ENCODE measurements around the gene BAZ1A. TPM values are rescaled to one million over a fixed set of nuclear protein-coding genes. Genes with fewer than 3 reads are reported as not detected.

Gene BAZ1A
- total RNA-seq, 1 experiment from 2014 or later, result 28.2 TPM

DNA sequence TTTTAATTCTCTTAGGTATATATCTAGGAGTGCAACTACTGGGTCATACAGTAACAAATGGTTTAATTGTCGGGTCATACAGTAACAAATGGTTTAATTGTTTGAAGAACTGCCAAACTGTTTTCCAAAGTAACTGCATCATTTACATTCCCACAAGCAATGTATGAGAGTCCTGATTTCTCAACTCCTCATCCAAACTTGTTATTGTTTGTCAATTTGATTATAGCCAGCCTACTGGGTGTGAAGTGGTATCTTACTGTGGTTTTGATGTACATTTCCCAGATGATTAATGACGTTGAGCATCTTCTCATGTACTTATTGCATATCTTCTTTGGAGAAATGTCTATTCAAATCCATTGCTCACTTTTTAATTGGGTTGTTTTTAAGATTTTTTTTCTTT is 93.1 kb downstream of the BAZ1A start:
- H3K27me3 Mint-ChIP-seq (ENCODE audit: low read depth), result no peaks in the 10 kb centered on the region

GRCh38 chr14:34781242-34781641 is 93.9 kb downstream of the BAZ1A start:
- ChIA-PET CTCF (no interaction called here), POLR2A (no interaction called here)
- H3K27ac Mint-ChIP-seq, result no peak overlapping the region
- H3K4me3 Mint-ChIP-seq, result no peak overlapping the region
- no peaks in the 10 kb centered on the region for H3K27me3 Mint-ChIP-seq (ENCODE audit: low read depth)
- H3K36me3 Mint-ChIP-seq, result peaks cover 33% of the 10 kb centered on the region
- ATAC-seq, result no peak
- H3K9me3 Mint-ChIP-seq, result no peaks in the 10 kb centered on the region
- no peaks in the 10 kb centered on the region for H3K4me1 Mint-ChIP-seq
- DNase-seq (ENCODE audit: low spot score), result no peak
- no peak for TF ChIP-seq OVOL2 (CRISPR knock-in tag; IDR thresholded peaks at IDR 0.05; ENCODE audit: borderline replicate concordance)
- TF ChIP-seq JAZF1 (CRISPR knock-in tag; IDR thresholded peaks at IDR 0.05), result no peak
- TF ChIP-seq, protein P1, sequence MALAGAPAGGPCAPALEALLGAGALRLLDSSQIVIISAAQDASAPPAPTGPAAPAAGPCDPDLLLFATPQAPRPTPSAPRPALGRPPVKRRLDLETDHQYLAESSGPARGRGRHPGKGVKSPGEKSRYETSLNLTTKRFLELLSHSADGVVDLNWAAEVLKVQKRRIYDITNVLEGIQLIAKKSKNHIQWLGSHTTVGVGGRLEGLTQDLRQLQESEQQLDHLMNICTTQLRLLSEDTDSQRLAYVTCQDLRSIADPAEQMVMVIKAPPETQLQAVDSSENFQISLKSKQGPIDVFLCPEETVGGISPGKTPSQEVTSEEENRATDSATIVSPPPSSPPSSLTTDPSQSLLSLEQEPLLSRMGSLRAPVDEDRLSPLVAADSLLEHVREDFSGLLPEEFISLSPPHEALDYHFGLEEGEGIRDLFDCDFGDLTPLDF (CRISPR knock-in tag; IDR thresholded peaks at IDR 0.05), result no peak
- TF ChIP-seq ZNF396 (CRISPR knock-in tag; IDR thresholded peaks at IDR 0.05; ENCODE audit: borderline replicate concordance), result no peak
- TF ChIP-seq, protein P2, sequence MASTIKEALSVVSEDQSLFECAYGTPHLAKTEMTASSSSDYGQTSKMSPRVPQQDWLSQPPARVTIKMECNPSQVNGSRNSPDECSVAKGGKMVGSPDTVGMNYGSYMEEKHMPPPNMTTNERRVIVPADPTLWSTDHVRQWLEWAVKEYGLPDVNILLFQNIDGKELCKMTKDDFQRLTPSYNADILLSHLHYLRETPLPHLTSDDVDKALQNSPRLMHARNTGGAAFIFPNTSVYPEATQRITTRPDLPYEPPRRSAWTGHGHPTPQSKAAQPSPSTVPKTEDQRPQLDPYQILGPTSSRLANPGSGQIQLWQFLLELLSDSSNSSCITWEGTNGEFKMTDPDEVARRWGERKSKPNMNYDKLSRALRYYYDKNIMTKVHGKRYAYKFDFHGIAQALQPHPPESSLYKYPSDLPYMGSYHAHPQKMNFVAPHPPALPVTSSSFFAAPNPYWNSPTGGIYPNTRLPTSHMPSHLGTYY (CRISPR knock-in tag; IDR thresholded peaks at IDR 0.05), result no peak
- TF ChIP-seq TP53 (CRISPR knock-in tag; IDR thresholded peaks at IDR 0.05), result no peak
- no peak for TF ChIP-seq ZNF232 (CRISPR knock-in tag; IDR thresholded peaks at IDR 0.05)
- TF ChIP-seq, protein P3, sequence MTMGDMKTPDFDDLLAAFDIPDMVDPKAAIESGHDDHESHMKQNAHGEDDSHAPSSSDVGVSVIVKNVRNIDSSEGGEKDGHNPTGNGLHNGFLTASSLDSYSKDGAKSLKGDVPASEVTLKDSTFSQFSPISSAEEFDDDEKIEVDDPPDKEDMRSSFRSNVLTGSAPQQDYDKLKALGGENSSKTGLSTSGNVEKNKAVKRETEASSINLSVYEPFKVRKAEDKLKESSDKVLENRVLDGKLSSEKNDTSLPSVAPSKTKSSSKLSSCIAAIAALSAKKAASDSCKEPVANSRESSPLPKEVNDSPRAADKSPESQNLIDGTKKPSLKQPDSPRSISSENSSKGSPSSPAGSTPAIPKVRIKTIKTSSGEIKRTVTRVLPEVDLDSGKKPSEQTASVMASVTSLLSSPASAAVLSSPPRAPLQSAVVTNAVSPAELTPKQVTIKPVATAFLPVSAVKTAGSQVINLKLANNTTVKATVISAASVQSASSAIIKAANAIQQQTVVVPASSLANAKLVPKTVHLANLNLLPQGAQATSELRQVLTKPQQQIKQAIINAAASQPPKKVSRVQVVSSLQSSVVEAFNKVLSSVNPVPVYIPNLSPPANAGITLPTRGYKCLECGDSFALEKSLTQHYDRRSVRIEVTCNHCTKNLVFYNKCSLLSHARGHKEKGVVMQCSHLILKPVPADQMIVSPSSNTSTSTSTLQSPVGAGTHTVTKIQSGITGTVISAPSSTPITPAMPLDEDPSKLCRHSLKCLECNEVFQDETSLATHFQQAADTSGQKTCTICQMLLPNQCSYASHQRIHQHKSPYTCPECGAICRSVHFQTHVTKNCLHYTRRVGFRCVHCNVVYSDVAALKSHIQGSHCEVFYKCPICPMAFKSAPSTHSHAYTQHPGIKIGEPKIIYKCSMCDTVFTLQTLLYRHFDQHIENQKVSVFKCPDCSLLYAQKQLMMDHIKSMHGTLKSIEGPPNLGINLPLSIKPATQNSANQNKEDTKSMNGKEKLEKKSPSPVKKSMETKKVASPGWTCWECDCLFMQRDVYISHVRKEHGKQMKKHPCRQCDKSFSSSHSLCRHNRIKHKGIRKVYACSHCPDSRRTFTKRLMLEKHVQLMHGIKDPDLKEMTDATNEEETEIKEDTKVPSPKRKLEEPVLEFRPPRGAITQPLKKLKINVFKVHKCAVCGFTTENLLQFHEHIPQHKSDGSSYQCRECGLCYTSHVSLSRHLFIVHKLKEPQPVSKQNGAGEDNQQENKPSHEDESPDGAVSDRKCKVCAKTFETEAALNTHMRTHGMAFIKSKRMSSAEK (CRISPR knock-in tag; IDR thresholded peaks at IDR 0.05; ENCODE audit: borderline replicate concordance), result no peak
- TF ChIP-seq CREM (CRISPR knock-in tag; IDR thresholded peaks at IDR 0.05), result no peak
- no peak for TF ChIP-seq ZNF138 (CRISPR knock-in tag; conservative IDR thresholded peaks at IDR 0.05)
- TF ChIP-seq ZNF317 (CRISPR knock-in tag; IDR thresholded peaks at IDR 0.05; ENCODE audit: borderline replicate concordance, low read depth), result no peak

More for the DNA sequence above, 93.1 kb downstream of the BAZ1A start:
- Mint-ChIP-seq H3K36me3 (peaks cover 32% of the 10 kb centered on the region), H3K27ac (no peak overlapping the region), H3K4me3 (no peak overlapping the region), H3K9me3 (no peaks in the 10 kb centered on the region), H3K4me1 (no peaks in the 10 kb centered on the region)
- CTCF ChIA-PET, result no interaction called here
- TF ChIP-seq CREB1 (CRISPR knock-in tag; IDR thresholded peaks at IDR 0.05) (no peak), ZNF396 (CRISPR knock-in tag; IDR thresholded peaks at IDR 0.05; ENCODE audit: borderline replicate concordance) (no peak), TCF7 (CRISPR knock-in tag; IDR thresholded peaks at IDR 0.05; ENCODE audit: low read depth) (no peak), ARID4B (CRISPR knock-in tag; IDR thresholded peaks at IDR 0.05; ENCODE audit: borderline replicate concordance) (no peak), SMAD4 (CRISPR knock-in tag; IDR thresholded peaks at IDR 0.05) (no peak)
- TF ChIP-seq, protein P4, sequence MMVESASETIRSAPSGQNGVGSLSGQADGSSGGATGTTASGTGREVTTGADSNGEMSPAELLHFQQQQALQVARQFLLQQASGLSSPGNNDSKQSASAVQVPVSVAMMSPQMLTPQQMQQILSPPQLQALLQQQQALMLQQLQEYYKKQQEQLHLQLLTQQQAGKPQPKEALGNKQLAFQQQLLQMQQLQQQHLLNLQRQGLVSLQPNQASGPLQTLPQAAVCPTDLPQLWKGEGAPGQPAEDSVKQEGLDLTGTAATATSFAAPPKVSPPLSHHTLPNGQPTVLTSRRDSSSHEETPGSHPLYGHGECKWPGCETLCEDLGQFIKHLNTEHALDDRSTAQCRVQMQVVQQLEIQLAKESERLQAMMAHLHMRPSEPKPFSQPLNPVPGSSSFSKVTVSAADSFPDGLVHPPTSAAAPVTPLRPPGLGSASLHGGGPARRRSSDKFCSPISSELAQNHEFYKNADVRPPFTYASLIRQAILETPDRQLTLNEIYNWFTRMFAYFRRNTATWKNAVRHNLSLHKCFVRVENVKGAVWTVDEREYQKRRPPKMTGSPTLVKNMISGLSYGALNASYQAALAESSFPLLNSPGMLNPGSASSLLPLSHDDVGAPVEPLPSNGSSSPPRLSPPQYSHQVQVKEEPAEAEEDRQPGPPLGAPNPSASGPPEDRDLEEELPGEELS (CRISPR knock-in tag; IDR thresholded peaks at IDR 0.05), result no peak
- ATAC-seq (no peak), DNase-seq (ENCODE audit: low spot score) (no peak)
- POLR2A ChIA-PET, result no interaction called here

Data from WTC11 (cell line).